Skeletal muscle tissue (tissue), 4 donors: Measurements from ENCODE around the gene SOCS7. TPM values are rescaled to one million over a fixed set of nuclear protein-coding genes. Genes with fewer than 3 reads are reported as not detected.

ENCODE experiments used
- H3K27ac ChIP-seq: one replicate; pipeline ENCODE4 v1.7.0; 2013; ENCODE audit warnings: mild to moderate bottlenecking, low read depth, low read length, inconsistent platforms
- H3K27me3 ChIP-seq, 3 donors: one replicate each; pipeline ENCODE4 v1.7.0; 2013; ENCODE audit warnings: low read length in 3 of 3; ENCODE audit not compliant: control insufficient read depth in 3 of 3, insufficient read depth in 3 of 3
- H3K36me3 ChIP-seq, 3 donors: one replicate each; pipeline ENCODE4 v1.7.0; 2013; ENCODE audit warnings: low read length in 3 of 3; ENCODE audit not compliant: control insufficient read depth in 3 of 3, insufficient read depth in 3 of 3
- H3K4me1 ChIP-seq, 3 donors: one replicate each; pipeline ENCODE4 v1.7.0; 2013; ENCODE audit warnings: low read length in 3 of 3, mild to moderate bottlenecking in 3 of 3; ENCODE audit not compliant: control insufficient read depth in 3 of 3, insufficient read depth in 3 of 3
- H3K4me3 ChIP-seq, 3 donors: one replicate each; pipeline ENCODE4 v1.7.0; 2013; ENCODE audit warnings: low read length in 3 of 3
- H3K9ac ChIP-seq, 3 donors: one replicate each; pipeline ENCODE4 v1.7.0; 2013; ENCODE audit warnings: low read length in 3 of 3, mild to moderate bottlenecking in 3 of 3, moderate library complexity in 2 of 3, low read depth in 1 of 3
- H3K9me3 ChIP-seq, 3 donors: one replicate each; pipeline ENCODE4 v1.7.0; 2013; ENCODE audit warnings: low read length in 3 of 3; ENCODE audit not compliant: control insufficient read depth in 3 of 3
- total RNA-seq: library from RNA; depleted of rRNA; stranded (reverse); fragments of >200 nt; gene quantifications from one replicate; pipeline ENCODE4 v1.2.3, GENCODE V29; 2014
- donor health status: Osteomylitis.

The SOCS7 gene
- total RNA-seq, 1 donor from 2014 or later = 13.0 TPM

DNA sequence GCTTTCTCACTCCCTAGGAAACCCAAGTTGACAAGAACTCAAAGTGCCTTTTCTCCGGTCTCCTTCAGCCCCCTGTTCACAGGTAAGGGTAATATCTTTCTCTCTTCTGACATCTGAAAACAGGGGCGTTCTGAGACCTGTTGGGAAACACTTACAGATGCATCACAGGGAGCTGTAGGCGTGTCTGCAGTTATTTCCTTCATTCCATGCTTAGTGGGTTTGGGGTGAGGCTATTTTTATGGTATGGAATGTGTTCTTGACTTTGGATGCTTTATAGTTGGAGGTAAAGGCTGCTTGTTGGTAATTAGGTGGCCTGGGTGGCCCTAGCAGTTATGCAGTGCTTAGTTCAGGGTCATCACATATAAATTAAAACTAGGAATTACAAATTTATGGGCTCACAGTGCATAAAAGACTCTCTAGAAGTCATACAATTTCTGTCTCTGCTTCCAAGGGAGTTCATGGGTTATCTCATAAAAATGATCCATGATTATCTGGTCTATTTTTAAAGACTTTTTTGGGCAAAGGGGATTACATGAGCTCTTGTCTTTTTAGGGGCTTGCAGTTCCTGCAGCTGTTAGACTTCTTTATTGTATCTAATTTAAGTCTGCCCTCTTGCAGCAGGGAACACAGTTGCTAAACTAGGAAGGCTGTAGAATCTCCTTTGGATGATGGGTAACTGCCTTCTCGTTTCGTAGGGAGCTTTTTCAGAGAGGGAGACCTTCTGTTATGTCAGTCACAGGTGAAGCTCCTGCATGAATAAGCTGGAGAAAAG is 10.2 kb downstream of the SOCS7 start:
- Histone ChIP-seq H3K36me3 (peaks cover 19 to 28% (median 26%) of the 10 kb centered on the region in 3 donors), H3K27ac (no peak overlapping the region), H3K9ac (no peak overlapping the region), H3K9me3 (no peaks in the 10 kb centered on the region), H3K4me3 (no peak overlapping the region), H3K27me3 (no peaks in the 10 kb centered on the region), H3K4me1 (peaks cover 21 to 33% (median 31%) of the 10 kb centered on the region in 3 donors)

DNA sequence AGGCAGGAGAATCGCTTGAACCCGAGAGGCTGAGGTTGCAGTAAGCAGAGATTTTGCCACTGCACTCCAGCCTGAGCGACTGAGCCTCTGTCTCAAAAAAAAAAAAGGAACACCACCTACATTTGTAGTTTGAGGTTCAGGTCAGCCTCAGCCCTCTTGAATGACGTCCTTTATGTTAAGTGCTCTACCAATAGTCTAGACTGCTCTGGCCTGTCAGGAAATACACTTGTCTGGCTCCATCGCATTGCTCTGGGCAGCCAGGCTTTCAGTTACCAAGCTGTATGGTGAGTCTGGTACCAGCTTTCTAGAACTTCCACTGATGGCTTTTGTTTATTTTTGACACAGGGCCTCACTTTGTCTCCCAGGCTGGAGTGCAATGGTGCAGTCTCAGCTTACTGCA is 11.4 kb downstream of the SOCS7 start:
- Histone ChIP-seq H3K4me3 (no peak overlapping the region), H3K9ac (no peak overlapping the region), H3K27ac (no peak overlapping the region), H3K27me3 (no peaks in the 10 kb centered on the region), H3K4me1 (peaks cover 10 to 21% (median 20%) of the 10 kb centered on the region in 3 donors), H3K36me3 (peaks cover 24 to 33% (median 30%) of the 10 kb centered on the region in 3 donors), H3K9me3 (no peaks in the 10 kb centered on the region)

DNA sequence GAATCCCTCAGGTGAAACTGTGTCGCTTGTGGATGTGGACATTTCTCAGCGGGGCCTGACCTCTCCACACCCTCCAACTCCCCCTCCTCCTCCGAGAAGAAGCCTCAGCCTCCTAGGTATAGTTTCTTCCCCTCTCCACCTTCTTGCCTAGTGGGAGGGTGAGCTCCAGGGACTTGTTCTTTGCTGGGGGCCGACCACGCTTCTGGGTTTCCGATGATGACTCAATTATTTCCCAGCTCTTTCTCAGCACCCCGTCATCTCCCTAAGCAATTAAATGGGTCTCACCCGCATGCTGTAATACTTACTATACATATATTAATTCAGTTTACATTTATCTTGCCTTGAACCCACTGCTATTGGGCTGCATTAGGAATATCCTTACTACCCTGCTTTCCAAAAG is 13.1 kb downstream of the SOCS7 start:
- H3K36me3 ChIP-seq = peaks cover 36 to 41% (median 37%) of the 10 kb centered on the region in 3 donors
- H3K27ac ChIP-seq = no peak overlapping the region
- no peaks in the 10 kb centered on the region for H3K27me3 ChIP-seq
- no peak overlapping the region for H3K9ac ChIP-seq
- no peaks in the 10 kb centered on the region for H3K9me3 ChIP-seq
- no peak overlapping the region for H3K4me3 ChIP-seq
- peaks cover 0 to 8% (median 7%) of the 10 kb centered on the region in 3 donors for H3K4me1 ChIP-seq

DNA sequence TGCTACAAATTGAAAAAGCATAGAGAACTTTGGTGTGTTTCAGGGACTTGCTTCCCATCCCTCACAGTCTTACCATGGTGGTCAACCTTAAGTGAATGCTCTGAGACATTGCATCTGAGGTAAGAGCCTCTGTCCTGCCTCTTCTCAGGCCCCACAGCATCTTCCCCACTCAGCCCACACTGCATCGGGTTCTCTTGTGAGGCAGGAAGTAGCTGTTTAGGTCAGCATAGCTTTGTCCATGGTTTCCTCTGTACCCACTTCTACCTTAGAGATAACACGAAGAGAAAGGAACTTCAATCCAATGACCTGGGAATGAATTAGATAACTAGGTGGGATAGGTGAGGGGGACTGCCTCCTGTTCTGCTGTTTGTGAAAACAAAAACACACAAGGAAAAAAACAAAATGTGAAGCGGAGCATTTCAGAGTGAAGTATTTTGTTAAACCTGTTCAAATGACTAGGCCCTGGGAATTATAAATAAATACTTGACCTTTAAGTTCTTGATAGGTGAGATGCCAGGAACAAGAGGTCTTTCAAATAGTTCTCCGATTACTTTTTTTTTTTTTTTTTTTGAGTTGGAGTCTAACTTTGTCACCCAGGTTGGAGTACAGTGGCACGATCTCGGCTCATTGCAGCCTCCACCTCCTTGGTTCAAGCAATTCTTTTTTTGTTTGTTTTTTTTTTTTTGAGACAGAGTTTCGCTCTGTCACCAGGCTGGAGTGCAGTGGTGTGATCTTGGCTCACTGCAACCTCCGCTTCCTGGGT is 17.7 kb downstream of the SOCS7 start:
- Histone ChIP-seq H3K36me3 (peaks cover 33 to 43% (median 41%) of the 10 kb centered on the region in 3 donors), H3K4me3 (no peak overlapping the region), H3K9me3 (no peaks in the 10 kb centered on the region), H3K27ac (no peak overlapping the region), H3K9ac (peak overlapping the region in 1 of 3 donors; percentile 16), H3K27me3 (no peaks in the 10 kb centered on the region), H3K4me1 (no peaks in the 10 kb centered on the region)

DNA sequence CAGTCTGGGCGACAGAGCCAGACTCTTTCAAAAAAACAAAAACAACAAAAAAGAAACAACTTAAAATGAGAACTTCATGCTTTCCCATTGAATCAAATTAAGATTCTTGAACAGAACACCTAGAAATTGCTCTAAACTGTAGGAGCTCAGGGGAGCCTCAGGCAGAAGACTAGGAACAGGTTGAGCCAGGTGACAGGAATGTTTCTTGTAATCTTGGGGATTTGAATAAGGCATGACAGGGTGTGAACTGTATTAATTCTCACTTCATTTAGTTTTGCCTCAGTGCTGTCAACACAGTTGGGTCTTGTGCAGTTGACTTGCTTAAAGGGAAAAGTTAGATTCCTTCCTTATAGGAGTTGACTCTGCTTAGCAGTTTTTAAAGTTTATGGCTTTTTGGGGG is 27.8 kb downstream of the SOCS7 start:
- Histone ChIP-seq H3K27me3 (no peaks in the 10 kb centered on the region), H3K9ac (no peak overlapping the region), H3K9me3 (no peaks in the 10 kb centered on the region), H3K36me3 (peaks cover 17 to 34% (median 27%) of the 10 kb centered on the region in 3 donors), H3K4me3 (no peak overlapping the region), H3K27ac (no peak overlapping the region), H3K4me1 (no peaks in the 10 kb centered on the region)

DNA sequence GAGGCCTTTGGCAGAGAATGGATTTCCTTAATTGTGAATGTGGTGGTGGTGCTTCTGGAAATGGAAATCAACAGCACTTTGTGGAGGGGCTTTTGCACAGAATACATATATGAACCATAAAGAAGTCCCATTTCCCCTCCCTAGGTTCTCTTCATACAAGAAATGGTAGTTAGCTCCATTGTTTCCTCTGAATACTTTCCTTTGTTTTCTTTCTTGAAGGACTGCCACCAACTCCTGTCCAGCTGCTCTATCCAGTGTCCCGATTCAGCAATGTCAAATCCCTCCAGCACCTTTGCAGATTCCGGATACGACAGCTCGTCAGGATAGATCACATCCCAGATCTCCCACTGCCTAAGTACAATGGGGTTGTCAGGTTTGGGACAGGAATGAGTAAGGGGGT is 43.4 kb downstream of the SOCS7 start:
- no peak overlapping the region for H3K27ac ChIP-seq
- peaks cover 34 to 50% (median 45%) of the 10 kb centered on the region in 3 donors for H3K36me3 ChIP-seq
- no peak overlapping the region for H3K9ac ChIP-seq
- no peaks in the 10 kb centered on the region for H3K9me3 ChIP-seq
- H3K4me3 ChIP-seq = no peak overlapping the region
- no peaks in the 10 kb centered on the region for H3K27me3 ChIP-seq
- no peaks in the 10 kb centered on the region for H3K4me1 ChIP-seq

DNA sequence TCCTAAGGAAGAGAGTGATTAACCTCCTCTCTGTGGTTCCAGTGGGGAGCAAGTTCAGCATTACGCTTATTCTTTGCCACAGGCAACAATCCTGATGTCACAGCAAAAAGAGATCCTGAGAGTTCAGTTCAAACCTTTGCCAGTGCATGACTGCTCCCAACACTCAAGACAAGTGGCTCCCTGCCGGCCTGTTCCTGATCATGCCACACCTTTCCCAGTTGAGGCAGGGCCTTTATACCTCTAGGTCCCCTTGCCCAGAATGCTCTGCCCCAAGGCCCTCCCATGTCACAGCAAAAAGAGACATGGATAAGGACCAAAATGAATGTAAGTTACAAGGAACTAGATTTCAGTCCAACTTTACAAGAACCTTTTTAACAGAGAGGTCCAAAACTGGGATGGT is 45.6 kb downstream of the SOCS7 start:
- H3K36me3 ChIP-seq = peaks cover 52 to 67% (median 65%) of the 10 kb centered on the region in 3 donors
- no peak overlapping the region for H3K4me3 ChIP-seq

DNA sequence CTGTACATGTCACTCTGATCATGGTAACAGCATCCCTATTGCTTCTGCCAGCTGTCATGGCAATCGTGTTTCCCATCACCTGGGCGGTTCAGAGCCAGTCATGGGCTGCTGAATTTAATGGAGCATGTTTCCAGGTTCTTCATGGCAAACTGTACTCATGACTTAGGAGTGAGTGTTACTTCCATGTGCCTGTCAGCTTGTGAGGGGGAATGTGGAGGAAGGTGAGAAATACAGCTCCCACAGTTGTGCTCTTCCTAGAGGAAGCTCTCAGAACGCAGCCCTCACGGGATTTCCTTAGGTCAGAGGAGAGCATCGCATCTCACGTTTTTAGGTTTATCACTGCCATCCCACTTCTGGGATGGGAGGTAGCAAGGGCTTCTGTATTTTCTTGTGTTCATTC is 48.6 kb downstream of the SOCS7 start:
- peaks cover 0 to 2% (median 0%) of the 10 kb centered on the region in 3 donors for H3K4me1 ChIP-seq
- H3K9ac ChIP-seq = no peak overlapping the region

More for the DNA sequence above, 45.6 kb downstream of the SOCS7 start:
- Histone ChIP-seq H3K9me3 (no peaks in the 10 kb centered on the region), H3K27ac (no peak overlapping the region), H3K27me3 (no peaks in the 10 kb centered on the region), H3K9ac (no peak overlapping the region), H3K4me1 (no peaks in the 10 kb centered on the region)

DNA sequence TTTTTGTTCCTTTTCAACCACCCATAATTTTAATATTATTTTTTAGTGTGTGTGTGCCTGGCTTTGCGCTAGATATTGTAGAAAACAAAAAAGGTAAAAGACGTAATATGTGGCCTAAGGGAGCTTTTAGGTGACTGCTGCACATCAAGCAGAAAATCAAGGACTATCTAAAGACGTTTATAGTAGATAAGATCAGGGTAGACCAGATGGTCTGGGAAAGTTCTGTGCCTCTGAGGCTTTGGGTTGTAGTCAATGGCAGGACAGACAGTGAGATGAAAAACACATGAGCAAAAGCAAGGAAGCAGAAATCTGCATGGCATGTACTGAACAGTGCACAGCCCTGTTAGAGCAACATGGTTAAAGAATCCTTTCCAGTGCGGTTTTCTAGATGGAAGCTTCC is 49.8 kb downstream of the SOCS7 start:
- H3K9me3 ChIP-seq = no peaks in the 10 kb centered on the region
- H3K36me3 ChIP-seq = peaks cover 51 to 60% (median 57%) of the 10 kb centered on the region in 3 donors
- H3K9ac ChIP-seq = no peak overlapping the region
- H3K4me1 ChIP-seq = peaks cover 0 to 2% (median 0%) of the 10 kb centered on the region in 3 donors
- H3K27ac ChIP-seq = no peak overlapping the region
- no peaks in the 10 kb centered on the region for H3K27me3 ChIP-seq
- H3K4me3 ChIP-seq = no peak overlapping the region

More for the DNA sequence above, 48.6 kb downstream of the SOCS7 start:
- H3K4me3 ChIP-seq = no peak overlapping the region
- no peaks in the 10 kb centered on the region for H3K9me3 ChIP-seq
- no peaks in the 10 kb centered on the region for H3K27me3 ChIP-seq
- H3K36me3 ChIP-seq = peaks cover 58 to 72% (median 68%) of the 10 kb centered on the region in 3 donors
- H3K27ac ChIP-seq = no peak overlapping the region

DNA sequence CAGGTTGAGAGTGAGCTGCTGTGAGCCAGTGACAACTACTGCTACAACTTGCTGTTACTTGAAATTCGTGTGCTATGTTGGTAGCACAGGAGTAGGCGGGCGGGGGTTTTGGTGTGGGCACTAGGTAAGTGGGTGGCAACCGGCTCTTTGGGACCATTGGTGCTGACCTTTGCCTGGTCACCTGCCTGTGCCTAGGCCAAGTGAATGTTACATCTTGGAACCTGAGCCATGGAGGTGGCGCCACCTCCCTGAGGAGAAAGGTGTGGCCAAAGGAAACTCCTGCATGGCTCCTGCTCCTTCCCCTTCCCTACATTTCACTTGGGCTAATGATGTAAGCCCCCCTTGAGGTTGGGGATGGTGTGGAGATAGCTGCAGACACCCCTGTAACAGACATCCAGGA is 51.3 kb downstream of the SOCS7 start:
- peaks cover 38 to 45% (median 45%) of the 10 kb centered on the region in 3 donors for H3K36me3 ChIP-seq
- no peak overlapping the region for H3K4me3 ChIP-seq
- no peaks in the 10 kb centered on the region for H3K27me3 ChIP-seq
- H3K4me1 ChIP-seq = peaks cover 0 to 2% (median 0%) of the 10 kb centered on the region in 3 donors
- H3K27ac ChIP-seq = no peak overlapping the region
- H3K9me3 ChIP-seq = no peaks in the 10 kb centered on the region
- no peak overlapping the region for H3K9ac ChIP-seq
